Measurements from ENCODE around the gene TRIP13.
A peak's percentile ranks its signal among the peaks of the same experiment; 100 is the strongest.

TRIP13 gene

GRCh38 chr5:854217-854616 is 38.5 kb upstream of the TRIP13 start:
- Histone ChIP-seq H3K4me3 (no peak overlapping the region), H3K9ac (no peak overlapping the region), H3K27me3 (no peaks in the 10 kb centered on the region), H4K20me1 (peaks cover 0 to 66% (median 38%) of the 10 kb centered on the region in 11 experiments; a peak in 14 of 22 replicates), H3K27ac (no peak overlapping the region), H3K36me3 (0 out of 22 replicates have a peak, but pooled peaks cover 0 to 6% (median 0%) of the 10 kb centered on the region in 11 experiments), H3K9me3 (replicated peaks in 1 of 11) (no peaks in the 10 kb centered on the region), H3K4me2 (no peak overlapping the region), H3K4me1 (peaks cover 0 to 11% (median 0%) of the 10 kb centered on the region in 10 experiments; a peak in 6 of 20 replicates)
- TF ChIP-seq Cebpa-rat (IDR thresholded peaks at IDR 0.05): no peak

- no peak overlapping the region for H3K4me3 ChIP-seq
- TF ChIP-seq Cebpa-rat (IDR thresholded peaks at IDR 0.05): no peak
Observed at GRCh38 chr5:854966-855743, 37.5 kb upstream of the TRIP13 start.

GRCh38 chr5:855771-856530 is 36.7 kb upstream of the TRIP13 start:
- Histone ChIP-seq H3K9me3 (replicated peaks in 1 of 11) (no peaks in the 10 kb centered on the region), H3K4me3 (no peak overlapping the region), H3K27me3 (no peaks in the 10 kb centered on the region), H3K36me3 (peaks cover 0 to 22% (median 3%) of the 10 kb centered on the region in 11 experiments; a peak in 4 of 22 replicates), H3K9ac (no peak overlapping the region), H3K4me2 (no peak overlapping the region), H4K20me1 (peaks cover 0 to 75% (median 48%) of the 10 kb centered on the region in 11 experiments; a peak in 19 of 22 replicates), H3K4me1 (peaks cover 0 to 13% (median 0%) of the 10 kb centered on the region in 10 experiments; a peak in 7 of 20 replicates), H3K27ac (no peak overlapping the region)
- TF ChIP-seq Cebpa-rat (IDR thresholded peaks at IDR 0.05): no peak

More at GRCh38 chr5:854966-855743, 37.5 kb upstream of the TRIP13 start:
- Histone ChIP-seq H3K27ac (no peak overlapping the region), H3K4me2 (no peak overlapping the region), H4K20me1 (peaks cover 0 to 75% (median 43%) of the 10 kb centered on the region in 11 experiments; a peak in 14 of 22 replicates), H3K27me3 (no peaks in the 10 kb centered on the region), H3K9ac (no peak overlapping the region), H3K4me1 (peaks cover 0 to 11% (median 0%) of the 10 kb centered on the region in 10 experiments; a peak in 6 of 20 replicates), H3K9me3 (replicated peaks in 1 of 11) (no peaks in the 10 kb centered on the region), H3K36me3 (peaks cover 0 to 16% (median 0%) of the 10 kb centered on the region in 11 experiments; a peak in 4 of 22 replicates)

GRCh38 chr5:856531-857425 is 35.9 kb upstream of the TRIP13 start:
- no peaks in the 10 kb centered on the region for H3K9me3 ChIP-seq (replicated peaks in 1 of 11)
- H3K4me3 ChIP-seq: no peak overlapping the region
- peaks cover 6 to 82% (median 56%) of the 10 kb centered on the region in 11 experiments; a peak in 21 of 22 replicates for H4K20me1 ChIP-seq
- H3K9ac ChIP-seq: no peak overlapping the region
- peaks cover 0 to 29% (median 3%) of the 10 kb centered on the region in 11 experiments; a peak in 4 of 22 replicates for H3K36me3 ChIP-seq
- no peak for TF ChIP-seq Cebpa-rat (IDR thresholded peaks at IDR 0.05)
- no peaks in the 10 kb centered on the region for H3K27me3 ChIP-seq
- peak overlapping the region in 4 of 11 experiments; percentile 21 to 48 (median 38); a peak in 6 of 22 replicates for H3K4me2 ChIP-seq
- H3K27ac ChIP-seq: no peak overlapping the region
- peaks cover 4 to 22% (median 8%) of the 10 kb centered on the region in 10 experiments for H3K4me1 ChIP-seq

GRCh38 chr5:858726-859125 is 34.0 kb upstream of the TRIP13 start:
- Histone ChIP-seq H3K9me3 (replicated peaks in 1 of 11) (no peaks in the 10 kb centered on the region), H3K36me3 (peaks cover 6 to 45% (median 13%) of the 10 kb centered on the region in 11 experiments; a peak in 21 of 22 replicates), H3K27ac (no peak overlapping the region), H4K20me1 (peaks cover 18 to 90% (median 74%) of the 10 kb centered on the region in 11 experiments; a peak in 21 of 22 replicates), H3K9ac (no peak overlapping the region), H3K4me1 (peaks cover 23 to 41% (median 27%) of the 10 kb centered on the region in 10 experiments), H3K27me3 (no peaks in the 10 kb centered on the region), H3K4me3 (no peak overlapping the region), H3K4me2 (no peak overlapping the region)
- TF ChIP-seq Cebpa-rat (IDR thresholded peaks at IDR 0.05): no peak

GRCh38 chr5:859391-859790 is 33.3 kb upstream of the TRIP13 start:
- peaks cover 22 to 96% (median 80%) of the 10 kb centered on the region in 11 experiments; a peak in 21 of 22 replicates for H4K20me1 ChIP-seq
- H3K4me2 ChIP-seq: no peak overlapping the region
- no peaks in the 10 kb centered on the region for H3K9me3 ChIP-seq (replicated peaks in 1 of 11)
- TF ChIP-seq Cebpa-rat (IDR thresholded peaks at IDR 0.05): no peak
- peaks cover 13 to 52% (median 20%) of the 10 kb centered on the region in 11 experiments for H3K36me3 ChIP-seq
- peaks cover 25 to 48% (median 34%) of the 10 kb centered on the region in 10 experiments for H3K4me1 ChIP-seq
- no peak overlapping the region for H3K27ac ChIP-seq
- no peak overlapping the region for H3K9ac ChIP-seq
- no peaks in the 10 kb centered on the region for H3K27me3 ChIP-seq
- no peak overlapping the region for H3K4me3 ChIP-seq

GRCh38 chr5:859798-860296 is 32.8 kb upstream of the TRIP13 start:
- Histone ChIP-seq H3K4me3 (no peak overlapping the region), H3K4me2 (no peak overlapping the region), H3K9ac (no peak overlapping the region), H3K27me3 (no peaks in the 10 kb centered on the region), H3K36me3 (peaks cover 17 to 56% (median 24%) of the 10 kb centered on the region in 11 experiments), H3K27ac (no peak overlapping the region), H3K4me1 (peaks cover 25 to 52% (median 37%) of the 10 kb centered on the region in 10 experiments), H4K20me1 (peaks cover 22 to 99% (median 82%) of the 10 kb centered on the region in 11 experiments; a peak in 21 of 22 replicates), H3K9me3 (replicated peaks in 1 of 11) (no peaks in the 10 kb centered on the region)
- no peak for TF ChIP-seq Cebpa-rat (IDR thresholded peaks at IDR 0.05)

Measured in BLaER1 treated with 17β-estradiol and CSF1 and Interleukin-3, amounts not matched to agents 10 nM and 100 nM (cell line).